Fibroblast of skin of abdomen (primary cell): Measurements from ENCODE around the gene HPN.

Experiments
- DNase-seq: peaks from one replicate; pipeline ENCODE4 v3.0.0-alpha.2; 2013

HPN gene

GRCh38 chr19:35062942-35063341, 21.4 kb downstream of the HPN start:
- no peak for DNase-seq

GRCh38 chr19:35063940-35064818, 22.7 kb downstream of the HPN start:
- DNase-seq: peak; percentile 50

- DNase-seq: no peak
These were observed 24.1 kb downstream of the HPN start for GRCh38 chr19:35065574-35065973.

GRCh38 chr19:35066121-35066520, 24.6 kb downstream of the HPN start:
- DNase-seq: no peak

- peak; percentile 78 for DNase-seq
These were observed 25.4 kb downstream of the HPN start for GRCh38 chr19:35066691-35067563.

- DNase-seq: no peak
These were observed 27.6 kb downstream of the HPN start for GRCh38 chr19:35068941-35069634.

- DNase-seq: peak; percentile 53
These were observed 28.2 kb downstream of the HPN start for GRCh38 chr19:35069696-35070095.

- no peak for DNase-seq
These were observed 28.9 kb downstream of the HPN start for GRCh38 chr19:35070471-35070870.

GRCh38 chr19:35073516-35073915, 32.0 kb downstream of the HPN start:
- no peak for DNase-seq

- no peak for DNase-seq
These were observed 32.4 kb downstream of the HPN start for GRCh38 chr19:35073941-35074340.

GRCh38 chr19:35074426-35075201, 33.1 kb downstream of the HPN start:
- no peak for DNase-seq

GRCh38 chr19:35075202-35076025, 33.9 kb downstream of the HPN start:
- DNase-seq: no peak

- DNase-seq: no peak
These were observed 34.5 kb downstream of the HPN start for GRCh38 chr19:35076026-35076370.

- no peak for DNase-seq
These were observed 35.1 kb downstream of the HPN start for GRCh38 chr19:35076657-35077056.

- DNase-seq: no peak
These were observed 36.1 kb downstream of the HPN start for GRCh38 chr19:35077411-35078223.

- no peak for DNase-seq
These were observed 38.3 kb downstream of the HPN start for GRCh38 chr19:35079826-35080225.

- no peak for DNase-seq
These were observed 39.2 kb downstream of the HPN start for GRCh38 chr19:35080613-35081170.

GRCh38 chr19:35081201-35081600, 39.7 kb downstream of the HPN start:
- no peak for DNase-seq

GRCh38 chr19:35083691-35084508, 42.4 kb downstream of the HPN start:
- DNase-seq: no peak

GRCh38 chr19:35084509-35084762, 42.9 kb downstream of the HPN start:
- DNase-seq: no peak
